ENCODE data around the gene KCNJ6.

Gene KCNJ6

GRCh38 chr21:37749132-37749531 lies 167.1 kb downstream of the KCNJ6 start:
- no peaks in the 10 kb centered on the region for H3K4me1 ChIP-seq (ENCODE audit: control insufficient read depth in 2 of 2, insufficient read depth in 2 of 2, low read length in 2 of 2)
- H3K4me3 ChIP-seq (ENCODE audit: low read length in 2 of 2): no peak overlapping the region
- peaks cover 0 to 4% of the 10 kb centered on the region in 2 donors for H3K27me3 ChIP-seq (ENCODE audit: control insufficient read depth in 2 of 2, insufficient read depth in 2 of 2, low read length in 2 of 2)
- no peak overlapping the region for H3K9ac ChIP-seq (ENCODE audit: low read depth in 1 of 2, low read length in 2 of 2)
- no peaks in the 10 kb centered on the region for H3K9me3 ChIP-seq (ENCODE audit: control insufficient read depth in 2 of 2, low read length in 2 of 2)
- H3K36me3 ChIP-seq (ENCODE audit: control insufficient read depth in 2 of 2, insufficient read depth in 2 of 2, low read length in 2 of 2): no peaks in the 10 kb centered on the region
- no peak overlapping the region for H3K27ac ChIP-seq (ENCODE audit: low read depth in 2 of 2, low read length in 2 of 2)

GRCh38 chr21:37748351-37748750 lies 167.9 kb downstream of the KCNJ6 start:
- Histone ChIP-seq H3K4me3 (ENCODE audit: low read length in 2 of 2) (no peak overlapping the region), H3K27ac (ENCODE audit: low read depth in 2 of 2, low read length in 2 of 2) (no peak overlapping the region), H3K36me3 (ENCODE audit: control insufficient read depth in 2 of 2, insufficient read depth in 2 of 2, low read length in 2 of 2) (no peaks in the 10 kb centered on the region), H3K4me1 (ENCODE audit: control insufficient read depth in 2 of 2, insufficient read depth in 2 of 2, low read length in 2 of 2) (no peaks in the 10 kb centered on the region), H3K9me3 (ENCODE audit: control insufficient read depth in 2 of 2, low read length in 2 of 2) (no peaks in the 10 kb centered on the region), H3K9ac (ENCODE audit: low read depth in 1 of 2, low read length in 2 of 2) (no peak overlapping the region), H3K27me3 (ENCODE audit: control insufficient read depth in 2 of 2, insufficient read depth in 2 of 2, low read length in 2 of 2) (peaks cover 0 to 4% of the 10 kb centered on the region in 2 donors)

GRCh38 chr21:37746849-37747248 lies 169.4 kb downstream of the KCNJ6 start:
- Histone ChIP-seq H3K9ac (ENCODE audit: low read depth in 1 of 2, low read length in 2 of 2) (no peak overlapping the region), H3K9me3 (ENCODE audit: control insufficient read depth in 2 of 2, low read length in 2 of 2) (no peaks in the 10 kb centered on the region), H3K27ac (ENCODE audit: low read depth in 2 of 2, low read length in 2 of 2) (no peak overlapping the region), H3K4me3 (ENCODE audit: low read length in 2 of 2) (no peak overlapping the region), H3K36me3 (ENCODE audit: control insufficient read depth in 2 of 2, insufficient read depth in 2 of 2, low read length in 2 of 2) (no peaks in the 10 kb centered on the region), H3K4me1 (ENCODE audit: control insufficient read depth in 2 of 2, insufficient read depth in 2 of 2, low read length in 2 of 2) (no peaks in the 10 kb centered on the region), H3K27me3 (ENCODE audit: control insufficient read depth in 2 of 2, insufficient read depth in 2 of 2, low read length in 2 of 2) (peaks cover 0 to 4% of the 10 kb centered on the region in 2 donors)

GRCh38 chr21:37744551-37744950 lies 171.7 kb downstream of the KCNJ6 start:
- Histone ChIP-seq H3K9me3 (ENCODE audit: control insufficient read depth in 2 of 2, low read length in 2 of 2) (no peaks in the 10 kb centered on the region), H3K4me3 (ENCODE audit: low read length in 2 of 2) (no peak overlapping the region), H3K36me3 (ENCODE audit: control insufficient read depth in 2 of 2, insufficient read depth in 2 of 2, low read length in 2 of 2) (no peaks in the 10 kb centered on the region), H3K27me3 (ENCODE audit: control insufficient read depth in 2 of 2, insufficient read depth in 2 of 2, low read length in 2 of 2) (no peaks in the 10 kb centered on the region), H3K9ac (ENCODE audit: low read depth in 1 of 2, low read length in 2 of 2) (no peak overlapping the region), H3K4me1 (ENCODE audit: control insufficient read depth in 2 of 2, insufficient read depth in 2 of 2, low read length in 2 of 2) (no peaks in the 10 kb centered on the region), H3K27ac (ENCODE audit: low read depth in 2 of 2, low read length in 2 of 2) (no peak overlapping the region)

GRCh38 chr21:37742532-37742931 lies 173.7 kb downstream of the KCNJ6 start:
- H3K9ac ChIP-seq (ENCODE audit: low read depth in 1 of 2, low read length in 2 of 2): no peak overlapping the region

GRCh38 chr21:37742115-37742514 lies 174.1 kb downstream of the KCNJ6 start:
- Histone ChIP-seq H3K4me3 (ENCODE audit: low read length in 2 of 2) (no peak overlapping the region), H3K27ac (ENCODE audit: low read depth in 2 of 2, low read length in 2 of 2) (no peak overlapping the region), H3K4me1 (ENCODE audit: control insufficient read depth in 2 of 2, insufficient read depth in 2 of 2, low read length in 2 of 2) (no peaks in the 10 kb centered on the region), H3K27me3 (ENCODE audit: control insufficient read depth in 2 of 2, insufficient read depth in 2 of 2, low read length in 2 of 2) (no peaks in the 10 kb centered on the region), H3K9ac (ENCODE audit: low read depth in 1 of 2, low read length in 2 of 2) (no peak overlapping the region), H3K36me3 (ENCODE audit: control insufficient read depth in 2 of 2, insufficient read depth in 2 of 2, low read length in 2 of 2) (no peaks in the 10 kb centered on the region), H3K9me3 (ENCODE audit: control insufficient read depth in 2 of 2, low read length in 2 of 2) (no peaks in the 10 kb centered on the region)

More at GRCh38 chr21:37742532-37742931, 173.7 kb downstream of the KCNJ6 start:
- Histone ChIP-seq H3K27ac (ENCODE audit: low read depth in 2 of 2, low read length in 2 of 2) (no peak overlapping the region), H3K4me3 (ENCODE audit: low read length in 2 of 2) (no peak overlapping the region), H3K36me3 (ENCODE audit: control insufficient read depth in 2 of 2, insufficient read depth in 2 of 2, low read length in 2 of 2) (no peaks in the 10 kb centered on the region), H3K9me3 (ENCODE audit: control insufficient read depth in 2 of 2, low read length in 2 of 2) (no peaks in the 10 kb centered on the region), H3K4me1 (ENCODE audit: control insufficient read depth in 2 of 2, insufficient read depth in 2 of 2, low read length in 2 of 2) (no peaks in the 10 kb centered on the region), H3K27me3 (ENCODE audit: control insufficient read depth in 2 of 2, insufficient read depth in 2 of 2, low read length in 2 of 2) (no peaks in the 10 kb centered on the region)

GRCh38 chr21:37737996-37738395 lies 178.3 kb downstream of the KCNJ6 start:
- Histone ChIP-seq H3K27ac (ENCODE audit: low read depth in 2 of 2, low read length in 2 of 2) (no peak overlapping the region), H3K9ac (ENCODE audit: low read depth in 1 of 2, low read length in 2 of 2) (no peak overlapping the region), H3K36me3 (ENCODE audit: control insufficient read depth in 2 of 2, insufficient read depth in 2 of 2, low read length in 2 of 2) (no peaks in the 10 kb centered on the region), H3K4me3 (ENCODE audit: low read length in 2 of 2) (no peak overlapping the region), H3K4me1 (ENCODE audit: control insufficient read depth in 2 of 2, insufficient read depth in 2 of 2, low read length in 2 of 2) (no peaks in the 10 kb centered on the region), H3K9me3 (ENCODE audit: control insufficient read depth in 2 of 2, low read length in 2 of 2) (no peaks in the 10 kb centered on the region), H3K27me3 (ENCODE audit: control insufficient read depth in 2 of 2, insufficient read depth in 2 of 2, low read length in 2 of 2) (no peaks in the 10 kb centered on the region)

- Histone ChIP-seq H3K9ac (ENCODE audit: low read depth in 1 of 2, low read length in 2 of 2) (no peak overlapping the region), H3K36me3 (ENCODE audit: control insufficient read depth in 2 of 2, insufficient read depth in 2 of 2, low read length in 2 of 2) (no peaks in the 10 kb centered on the region), H3K4me3 (ENCODE audit: low read length in 2 of 2) (no peak overlapping the region), H3K27ac (ENCODE audit: low read depth in 2 of 2, low read length in 2 of 2) (no peak overlapping the region), H3K27me3 (ENCODE audit: control insufficient read depth in 2 of 2, insufficient read depth in 2 of 2, low read length in 2 of 2) (no peaks in the 10 kb centered on the region), H3K4me1 (ENCODE audit: control insufficient read depth in 2 of 2, insufficient read depth in 2 of 2, low read length in 2 of 2) (no peaks in the 10 kb centered on the region), H3K9me3 (ENCODE audit: control insufficient read depth in 2 of 2, low read length in 2 of 2) (no peaks in the 10 kb centered on the region)
Observed at GRCh38 chr21:37737507-37737906, 178.8 kb downstream of the KCNJ6 start.

- no peak overlapping the region for H3K27ac ChIP-seq (ENCODE audit: low read depth in 2 of 2, low read length in 2 of 2)
- H3K4me3 ChIP-seq (ENCODE audit: low read length in 2 of 2): no peak overlapping the region
- H3K9me3 ChIP-seq (ENCODE audit: control insufficient read depth in 2 of 2, low read length in 2 of 2): no peaks in the 10 kb centered on the region
- no peaks in the 10 kb centered on the region for H3K4me1 ChIP-seq (ENCODE audit: control insufficient read depth in 2 of 2, insufficient read depth in 2 of 2, low read length in 2 of 2)
- H3K9ac ChIP-seq (ENCODE audit: low read depth in 1 of 2, low read length in 2 of 2): no peak overlapping the region
- H3K36me3 ChIP-seq (ENCODE audit: control insufficient read depth in 2 of 2, insufficient read depth in 2 of 2, low read length in 2 of 2): no peaks in the 10 kb centered on the region
- H3K27me3 ChIP-seq (ENCODE audit: control insufficient read depth in 2 of 2, insufficient read depth in 2 of 2, low read length in 2 of 2): no peaks in the 10 kb centered on the region
Observed at GRCh38 chr21:37734846-37735245, 181.4 kb downstream of the KCNJ6 start.

- Histone ChIP-seq H3K4me1 (ENCODE audit: control insufficient read depth in 2 of 2, insufficient read depth in 2 of 2, low read length in 2 of 2) (no peaks in the 10 kb centered on the region), H3K9ac (ENCODE audit: low read depth in 1 of 2, low read length in 2 of 2) (no peak overlapping the region), H3K27ac (ENCODE audit: low read depth in 2 of 2, low read length in 2 of 2) (no peak overlapping the region), H3K4me3 (ENCODE audit: low read length in 2 of 2) (no peak overlapping the region), H3K36me3 (ENCODE audit: control insufficient read depth in 2 of 2, insufficient read depth in 2 of 2, low read length in 2 of 2) (no peaks in the 10 kb centered on the region), H3K9me3 (ENCODE audit: control insufficient read depth in 2 of 2, low read length in 2 of 2) (no peaks in the 10 kb centered on the region), H3K27me3 (ENCODE audit: control insufficient read depth in 2 of 2, insufficient read depth in 2 of 2, low read length in 2 of 2) (no peaks in the 10 kb centered on the region)
Observed at GRCh38 chr21:37732927-37733326, 183.3 kb downstream of the KCNJ6 start.

GRCh38 chr21:37724201-37724600 lies 192.1 kb downstream of the KCNJ6 start:
- Histone ChIP-seq H3K9me3 (ENCODE audit: control insufficient read depth in 2 of 2, low read length in 2 of 2) (no peaks in the 10 kb centered on the region), H3K36me3 (ENCODE audit: control insufficient read depth in 2 of 2, insufficient read depth in 2 of 2, low read length in 2 of 2) (no peaks in the 10 kb centered on the region), H3K27ac (ENCODE audit: low read depth in 2 of 2, low read length in 2 of 2) (no peak overlapping the region), H3K4me3 (ENCODE audit: low read length in 2 of 2) (no peak overlapping the region), H3K27me3 (ENCODE audit: control insufficient read depth in 2 of 2, insufficient read depth in 2 of 2, low read length in 2 of 2) (no peaks in the 10 kb centered on the region), H3K9ac (ENCODE audit: low read depth in 1 of 2, low read length in 2 of 2) (no peak overlapping the region), H3K4me1 (ENCODE audit: control insufficient read depth in 2 of 2, insufficient read depth in 2 of 2, low read length in 2 of 2) (no peaks in the 10 kb centered on the region)
